Measurements from ENCODE around the gene ANKRD31.
"Not testable (repeated sequence)": the region's sequence is repeated elsewhere in the genome, so short reads cannot be mapped to it uniquely, and the experiment has no call there.

ANKRD31 gene

GRCh38 chr5:75130818-75131349 is 105.8 kb downstream of the ANKRD31 start:
- no peak for DNase-seq

DNA sequence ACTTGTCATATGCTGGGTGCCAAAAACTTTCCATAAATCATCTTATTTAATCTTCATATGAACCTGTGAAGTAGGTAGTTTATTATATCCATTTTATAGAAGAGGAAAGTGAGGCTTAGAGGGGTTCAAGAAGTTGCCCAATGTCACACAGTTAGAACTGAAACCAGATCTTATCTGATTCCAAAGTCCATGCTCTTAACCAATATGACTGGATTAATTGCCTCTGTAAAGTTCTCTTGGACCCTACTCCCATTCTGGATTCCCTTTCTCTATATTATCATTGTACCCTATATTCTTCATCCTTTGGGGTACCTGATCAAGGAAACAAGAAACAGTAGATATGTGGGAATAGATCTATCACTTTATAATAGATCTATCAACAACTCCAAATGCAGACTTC is 119.8 kb downstream of the ANKRD31 start:
- DNase-seq: no peak

DNA sequence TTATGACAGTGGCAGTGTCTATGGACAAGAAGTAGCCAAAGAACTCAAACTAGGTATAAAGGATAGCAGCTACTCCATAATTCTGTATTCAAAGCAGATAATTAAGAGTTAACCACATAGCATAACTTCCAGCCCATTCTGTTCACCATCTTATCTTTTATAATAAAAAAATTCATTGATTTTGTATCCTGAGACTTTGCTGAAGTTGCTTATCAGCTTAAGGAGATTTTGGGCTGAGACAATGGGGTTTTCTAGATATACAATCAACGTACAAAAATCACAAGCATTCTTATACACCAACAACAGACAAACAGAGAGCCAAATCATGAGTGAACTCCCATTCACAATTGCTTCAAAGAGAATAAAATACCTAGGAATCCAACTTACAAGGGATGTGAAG is 122.4 kb downstream of the ANKRD31 start:
- DNase-seq: not testable (repeated sequence)

- DNase-seq: no peak
Measured at GRCh38 chr5:75113354-75114113, 123.1 kb downstream of the ANKRD31 start.

DNA sequence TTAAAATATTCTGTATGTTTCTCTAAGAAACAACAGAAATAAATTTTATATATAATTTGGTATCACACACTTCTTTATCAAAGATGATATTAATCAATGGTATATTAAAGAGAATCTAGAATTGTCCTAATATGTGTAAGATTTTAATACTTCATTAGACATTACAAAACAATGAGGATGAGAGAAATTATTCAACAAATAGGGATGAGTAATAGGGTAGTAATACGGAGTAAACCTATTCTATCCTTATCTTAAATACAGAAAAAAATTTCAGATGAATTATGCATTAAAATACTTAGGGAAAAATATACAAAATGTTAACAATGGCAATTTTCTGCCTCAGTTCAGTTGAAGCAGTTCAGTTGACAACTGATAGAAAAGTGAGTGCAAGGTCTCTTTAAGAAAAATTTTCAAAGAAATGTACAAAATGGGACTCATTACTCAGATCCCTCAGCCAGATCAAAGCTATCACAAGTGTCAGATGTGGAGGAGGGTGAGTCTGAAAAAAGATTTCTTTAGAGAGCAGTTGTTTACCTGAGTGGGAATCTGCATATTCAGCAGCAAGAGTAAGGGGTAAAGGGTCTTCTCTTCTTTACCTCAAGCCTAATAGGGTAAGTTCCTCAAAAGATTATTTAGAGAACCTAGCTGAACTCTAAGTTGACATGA is 127.6 kb downstream of the ANKRD31 start:
- DNase-seq: no peak

DNA sequence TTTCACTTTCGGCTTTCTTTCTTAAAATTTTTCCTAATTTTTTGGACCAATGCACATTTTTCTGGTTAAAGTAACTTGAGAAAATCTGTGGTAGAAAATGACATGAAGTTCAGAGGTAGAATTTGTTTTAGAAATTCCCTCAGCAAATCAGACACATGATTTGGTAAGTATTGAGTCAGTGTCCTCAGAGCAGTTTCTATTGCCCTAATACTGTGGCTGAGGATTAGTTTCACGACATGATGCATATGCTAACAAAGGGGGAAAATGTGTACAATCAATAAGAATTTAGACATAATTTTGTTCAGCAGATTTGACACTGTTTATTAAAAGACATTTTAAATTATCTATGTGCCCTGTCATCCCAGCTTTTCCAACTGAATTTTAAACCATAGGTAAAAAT is 128.2 kb downstream of the ANKRD31 start:
- no peak for DNase-seq

DNA sequence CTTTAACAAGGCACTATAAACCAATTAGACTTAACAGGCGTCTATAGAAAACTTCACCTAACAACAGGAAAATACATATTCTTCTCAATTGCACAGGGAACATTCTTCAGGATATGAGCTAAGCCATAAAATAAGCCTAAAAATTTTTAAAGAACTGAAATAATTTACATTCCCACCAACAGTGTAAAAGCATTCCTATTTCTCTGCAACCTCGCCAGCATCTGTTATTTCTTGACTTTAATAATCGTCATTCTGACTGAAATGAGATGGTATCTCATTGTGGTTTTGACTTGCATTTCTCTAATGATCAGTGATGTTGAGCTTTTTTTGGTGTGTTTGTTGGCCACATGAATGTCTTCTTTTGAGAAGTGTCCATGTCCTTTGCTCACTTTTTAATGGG is 140.7 kb downstream of the ANKRD31 start:
- not testable (repeated sequence) for DNase-seq

- no peak for DNase-seq
Measured at GRCh38 chr5:75091597-75091996, 145.1 kb downstream of the ANKRD31 start.

DNA sequence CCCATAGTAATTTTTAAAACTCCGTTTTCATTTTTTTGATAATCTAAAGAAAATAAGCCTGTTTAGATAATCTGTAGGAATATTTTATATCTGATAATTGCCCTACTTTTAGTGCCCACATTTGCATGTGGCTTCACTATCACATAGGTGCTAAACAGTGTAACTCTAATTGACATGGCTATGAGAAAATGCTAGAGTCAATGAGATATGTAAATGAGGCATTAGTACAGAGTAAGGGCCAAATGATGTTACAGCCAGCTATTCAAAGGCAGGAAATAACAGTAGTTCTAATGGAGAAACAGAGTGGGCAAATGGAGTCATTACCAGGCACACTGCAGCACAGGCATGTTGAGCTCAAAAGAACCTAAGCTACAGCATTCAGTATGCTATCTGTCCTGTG is 147.0 kb downstream of the ANKRD31 start:
- no peak for DNase-seq

DNA sequence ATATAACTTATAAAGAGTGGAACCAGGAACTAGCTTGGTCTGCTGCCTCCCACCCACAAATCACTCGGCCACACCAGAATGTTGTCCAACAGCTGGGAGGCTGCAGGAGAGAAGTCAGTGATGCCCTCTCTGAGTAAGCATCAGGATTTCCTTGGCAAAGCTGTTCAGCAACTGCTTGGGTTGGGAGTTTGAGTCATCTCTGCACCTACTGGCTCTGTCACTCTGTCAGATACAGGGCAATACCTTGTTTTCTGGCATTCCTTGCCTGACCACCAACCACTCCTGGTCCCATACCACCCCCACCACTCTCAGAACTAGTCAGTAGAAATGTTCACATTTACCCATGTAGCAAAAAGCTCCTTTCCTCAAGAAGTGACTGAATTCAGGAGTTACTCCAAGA is 147.5 kb downstream of the ANKRD31 start:
- no peak for DNase-seq

GRCh38 chr5:75088648-75089047 is 148.0 kb downstream of the ANKRD31 start:
- DNase-seq: no peak

DNA sequence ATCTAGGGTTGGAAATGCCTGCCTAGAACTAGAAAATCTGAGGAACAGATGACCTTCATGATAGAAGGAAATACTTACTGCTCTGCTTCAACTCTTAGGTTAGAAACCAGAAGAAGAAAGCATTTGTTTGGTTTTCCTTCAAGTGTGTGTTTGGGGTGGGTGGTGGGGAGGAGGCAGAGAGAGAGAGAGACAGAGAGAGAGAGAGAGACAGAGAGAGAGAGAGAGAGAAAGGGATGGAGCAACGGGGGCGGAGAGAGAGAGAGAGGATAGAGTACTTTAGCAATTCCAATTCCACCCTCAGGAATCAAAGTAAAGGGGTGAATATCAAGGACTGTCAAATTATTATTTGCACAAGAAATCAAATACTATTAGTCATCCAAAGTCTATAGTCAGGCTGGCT is 155.2 kb downstream of the ANKRD31 start:
- no peak for DNase-seq

DNA sequence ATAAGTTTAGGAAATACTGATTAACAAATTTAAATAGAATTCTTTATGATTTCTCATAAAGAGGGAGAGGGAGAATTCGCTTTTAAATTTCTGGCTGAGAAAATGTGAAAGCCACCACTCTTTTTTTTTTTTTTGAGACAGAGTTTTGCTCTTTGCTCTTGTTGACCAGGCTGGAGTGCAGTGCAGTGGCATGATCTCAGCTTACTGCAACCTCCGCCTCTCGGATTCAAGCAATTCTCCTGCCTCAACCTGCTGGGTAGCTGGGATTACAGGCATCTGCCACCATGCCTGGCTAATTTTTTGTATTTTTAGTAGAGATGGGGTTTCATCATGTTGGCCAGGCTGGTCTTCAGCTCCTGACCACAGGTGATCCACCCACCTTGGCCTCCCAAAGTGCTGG is 157.3 kb downstream of the ANKRD31 start:
- not testable (repeated sequence) for DNase-seq

- DNase-seq: no peak
Measured at GRCh38 chr5:75078027-75078426, 158.7 kb downstream of the ANKRD31 start.

GRCh38 chr5:75072061-75072460 is 164.6 kb downstream of the ANKRD31 start:
- no peak for DNase-seq

GRCh38 chr5:75071100-75071499 is 165.6 kb downstream of the ANKRD31 start:
- no peak for DNase-seq

DNA sequence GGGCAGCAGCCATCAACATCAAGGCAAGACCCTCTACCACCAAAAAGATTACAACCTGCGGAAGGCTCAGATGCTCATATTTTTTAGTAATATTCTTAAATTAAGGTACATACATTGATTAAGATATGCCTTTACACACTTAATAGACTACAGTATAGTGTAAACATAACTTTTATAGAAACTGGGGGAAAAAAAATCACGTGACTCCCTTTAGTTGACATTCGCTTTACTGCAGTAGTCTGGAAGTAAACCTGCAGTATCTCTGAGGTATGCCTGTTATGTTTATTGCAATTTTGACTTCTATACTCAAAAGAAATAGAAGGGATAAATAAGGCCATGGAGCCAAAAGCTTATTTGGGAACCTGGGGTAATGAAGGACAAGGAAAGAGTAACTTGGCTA is 169.2 kb downstream of the ANKRD31 start:
- DNase-seq: no peak

DNA sequence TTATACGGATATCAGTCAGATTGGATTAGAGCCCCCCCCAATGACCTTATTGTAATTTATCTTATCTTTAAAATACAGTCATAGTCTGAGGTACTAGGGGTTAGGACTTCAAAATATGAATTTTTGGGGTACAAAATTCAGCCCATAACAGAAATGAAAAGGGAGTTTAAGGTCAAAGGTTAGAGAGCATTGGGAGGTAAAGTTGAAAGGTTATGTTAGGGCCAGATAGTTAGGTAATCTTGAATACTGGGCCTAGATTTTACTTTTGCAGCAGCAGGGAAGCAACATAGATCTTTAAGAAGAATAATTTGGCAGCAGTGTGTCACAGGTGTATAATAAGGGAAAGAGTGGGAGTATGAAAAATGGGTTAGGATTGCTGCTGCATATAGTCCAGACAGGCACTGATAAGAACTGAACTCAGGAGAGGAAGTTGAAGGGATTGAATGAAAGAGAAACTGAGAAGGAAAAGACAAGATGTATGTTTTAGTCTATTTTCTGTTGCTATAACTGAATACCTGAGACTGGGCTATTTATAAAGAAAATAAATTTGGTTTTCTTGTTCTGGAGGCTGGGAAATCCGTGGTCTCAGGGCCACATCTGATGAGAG is 173.7 kb downstream of the ANKRD31 start:
- no peak for DNase-seq

GRCh38 chr5:75059912-75060545 is 176.6 kb downstream of the ANKRD31 start:
- DNase-seq: peak; percentile 67

DNA sequence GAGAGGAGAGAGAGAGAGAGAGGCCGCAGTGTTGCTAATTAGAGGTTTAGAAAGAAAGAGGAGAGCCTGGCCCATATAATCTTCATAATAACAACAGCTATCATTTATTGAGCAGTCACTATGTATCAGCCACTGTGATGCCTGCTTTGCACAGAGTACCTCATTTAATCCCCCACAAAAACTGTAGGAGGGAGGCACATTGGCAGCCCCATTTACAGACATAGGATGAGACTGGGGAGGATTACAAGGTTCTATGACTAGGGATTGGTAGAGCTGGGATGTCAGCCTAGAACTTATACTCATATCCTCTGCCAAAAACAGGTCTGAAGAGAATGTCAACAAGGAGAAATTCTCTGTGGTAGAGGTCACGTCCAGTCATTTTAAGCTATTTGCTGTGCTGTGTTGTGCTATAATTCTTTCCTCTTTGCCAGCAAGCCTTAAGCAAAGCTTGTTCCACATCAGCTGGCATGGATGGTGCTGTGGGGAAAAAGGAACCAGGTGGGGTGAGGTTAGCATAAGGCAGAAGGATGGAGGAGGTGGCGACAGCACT is 177.6 kb downstream of the ANKRD31 start:
- DNase-seq: no peak

- peak; percentile 17 for DNase-seq
Measured at GRCh38 chr5:75057561-75057960, 179.1 kb downstream of the ANKRD31 start.

GRCh38 chr5:75055727-75056144 is 180.9 kb downstream of the ANKRD31 start:
- no peak for DNase-seq
